Non-pigmented ciliary epithelial cell (primary cell): ENCODE results near the gene SLC39A11.

ENCODE experiments used
- DNase-seq: peaks from one replicate; pipeline ENCODE4 v3.0.0-alpha.2; 2010; ENCODE audit warnings: low read depth

The SLC39A11 gene

DNA sequence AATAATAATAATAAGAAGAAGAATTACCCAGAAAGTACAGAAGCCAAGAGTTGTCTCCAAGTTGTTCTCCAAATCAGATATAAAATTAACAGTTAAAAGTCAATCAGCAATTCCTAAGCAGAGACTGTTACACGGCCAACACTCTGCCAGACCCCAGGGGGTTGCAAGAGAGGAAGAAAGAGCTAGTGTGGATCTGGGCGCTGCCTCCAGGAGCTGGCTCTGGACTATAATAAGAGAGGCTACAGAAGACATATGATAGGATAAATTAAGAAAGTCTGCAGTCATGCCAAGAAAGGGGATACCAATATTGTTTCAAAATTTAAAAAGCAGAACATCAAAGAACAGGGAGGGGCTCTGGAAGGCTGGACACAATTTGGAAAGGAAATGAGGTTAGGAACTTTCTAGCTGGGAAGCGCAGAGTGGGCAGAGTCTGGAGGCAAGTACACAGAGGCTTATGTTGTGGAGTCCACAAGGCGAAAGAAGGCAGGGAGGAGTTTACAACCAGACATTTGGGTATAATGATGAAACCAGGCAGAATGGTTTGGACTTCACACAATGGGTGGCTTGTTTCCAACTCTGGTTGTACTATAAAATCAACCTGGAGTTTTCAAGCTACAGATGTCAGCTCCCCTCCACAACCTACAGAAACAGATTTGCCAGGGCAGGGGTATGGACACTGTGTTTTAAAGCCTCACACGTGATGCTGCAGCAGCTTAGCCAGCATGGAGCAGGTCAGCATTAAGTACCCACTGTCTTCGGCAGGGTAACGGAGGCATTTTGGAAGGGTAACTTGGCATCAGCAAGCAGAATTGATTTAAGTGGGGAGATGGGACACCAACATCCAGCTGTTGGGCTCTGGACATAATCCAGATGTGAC, 49.4 kb downstream of the SLC39A11 start:
- DNase-seq, result no peak

DNA sequence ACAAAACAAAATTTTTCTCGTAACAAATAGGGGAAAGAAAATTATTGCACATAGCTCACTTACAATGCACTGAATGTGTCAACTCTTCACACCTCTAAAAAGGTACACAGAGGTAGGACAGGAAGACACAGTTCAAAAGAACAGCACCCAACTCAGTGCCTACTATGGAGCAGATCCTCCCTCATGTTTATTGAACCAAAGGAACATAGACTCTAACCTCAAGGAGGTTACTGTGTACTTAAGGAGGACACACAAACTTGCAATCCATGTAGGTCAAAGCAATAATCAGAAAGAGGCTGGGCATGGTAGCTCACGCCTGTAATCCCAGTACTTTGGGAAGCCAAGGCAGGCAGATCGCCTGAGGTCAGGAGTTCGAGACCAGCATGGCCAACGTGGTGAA, 50.3 kb downstream of the SLC39A11 start:
- DNase-seq, result no peak

DNA sequence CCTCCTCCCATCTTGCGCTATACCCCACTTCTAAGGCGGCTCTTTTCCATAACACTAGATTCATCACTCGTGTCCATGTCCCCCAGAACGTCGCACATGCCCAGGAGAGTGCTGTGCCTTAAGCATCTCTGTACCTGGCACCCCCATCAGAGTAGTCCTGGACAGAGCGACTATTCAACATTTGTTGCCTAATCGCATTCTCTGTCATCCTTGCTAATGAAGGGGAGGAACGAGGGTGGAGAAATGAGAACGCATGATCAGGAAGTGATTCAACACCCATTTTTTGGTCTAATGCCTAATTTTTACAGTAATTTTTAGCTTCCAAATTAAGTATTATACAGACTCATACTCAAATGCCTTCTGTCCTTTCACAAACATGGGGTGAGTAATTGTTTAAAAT, 53.2 kb downstream of the SLC39A11 start:
- DNase-seq, result no peak

DNA sequence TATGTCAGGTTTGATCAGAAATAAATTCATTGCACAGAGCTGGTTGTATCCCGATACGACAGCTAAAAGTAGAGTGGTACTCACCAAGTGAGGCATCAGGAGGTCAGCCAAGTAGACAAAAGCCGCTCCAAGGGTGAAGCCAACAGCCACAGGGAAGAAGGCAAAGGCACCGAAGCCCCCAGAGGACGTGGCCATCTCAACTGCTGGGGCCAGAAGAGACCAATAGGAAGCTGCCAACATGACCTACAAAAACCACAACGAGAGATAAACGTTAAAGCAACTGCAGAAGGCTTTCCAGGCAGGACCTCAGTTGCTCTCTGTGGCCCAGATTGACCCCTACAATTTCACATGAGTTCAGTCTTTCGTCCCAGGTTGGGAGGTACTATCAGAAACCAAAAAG, 61.0 kb downstream of the SLC39A11 start:
- DNase-seq, result no peak

DNA sequence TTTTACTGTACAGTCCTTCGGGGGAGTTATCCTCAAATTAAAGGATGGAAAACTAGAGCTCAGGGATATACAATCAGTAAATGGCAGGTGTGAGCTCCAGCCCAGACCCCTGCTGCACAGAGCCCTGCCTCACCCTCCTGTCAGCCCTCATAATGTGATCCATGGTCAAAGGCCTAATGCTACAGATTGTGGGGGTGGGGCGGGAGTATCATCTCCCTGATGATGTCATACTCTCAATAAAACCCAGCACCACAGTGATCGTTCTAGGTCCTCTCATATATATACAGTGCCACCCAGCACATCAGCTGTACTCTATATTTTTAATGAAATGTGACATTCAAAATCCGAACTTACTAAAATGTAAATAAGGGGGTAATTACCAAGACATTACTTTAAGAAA, 61.5 kb downstream of the SLC39A11 start:
- no peak for DNase-seq

DNA sequence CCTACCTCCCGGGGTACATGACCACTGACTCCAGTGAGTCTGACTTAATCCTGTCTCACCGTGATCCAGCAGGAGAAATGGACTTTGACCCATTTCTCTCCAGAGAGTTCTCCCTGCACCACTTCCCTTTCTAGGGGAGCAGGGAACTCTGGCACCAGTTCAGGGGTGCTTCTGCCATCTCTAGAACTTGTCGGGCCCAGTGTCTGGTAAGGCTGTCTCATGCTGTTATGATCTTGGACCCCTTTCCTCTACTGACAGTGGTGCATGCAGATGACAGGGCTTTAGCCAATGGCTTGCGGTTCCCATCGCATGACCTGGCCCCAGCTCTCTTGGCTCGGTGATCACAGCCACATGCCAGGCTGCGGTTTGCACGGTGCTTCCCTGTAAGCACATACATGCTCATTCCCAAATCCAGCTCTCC, 62.0 kb downstream of the SLC39A11 start:
- no peak for DNase-seq

DNA sequence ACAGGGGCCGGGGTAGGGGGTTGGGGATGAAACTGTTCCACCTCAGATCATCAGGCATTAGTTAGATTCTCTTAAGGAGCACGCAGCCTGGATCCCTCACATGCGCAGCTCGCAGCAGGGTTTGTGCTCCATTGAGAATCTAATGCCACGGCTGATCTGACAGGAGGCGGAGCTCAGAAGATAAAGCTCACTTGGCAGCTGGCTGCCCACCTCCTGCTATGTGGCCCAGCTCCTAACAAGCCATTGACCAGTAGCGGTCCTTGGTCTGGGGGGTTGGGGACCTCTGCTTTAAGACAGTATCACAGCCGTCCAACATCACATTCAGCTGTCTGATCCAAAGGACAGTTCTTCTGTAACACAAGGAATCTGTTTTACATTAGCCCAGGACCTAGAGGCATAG, 62.5 kb downstream of the SLC39A11 start:
- DNase-seq, result no peak

DNA sequence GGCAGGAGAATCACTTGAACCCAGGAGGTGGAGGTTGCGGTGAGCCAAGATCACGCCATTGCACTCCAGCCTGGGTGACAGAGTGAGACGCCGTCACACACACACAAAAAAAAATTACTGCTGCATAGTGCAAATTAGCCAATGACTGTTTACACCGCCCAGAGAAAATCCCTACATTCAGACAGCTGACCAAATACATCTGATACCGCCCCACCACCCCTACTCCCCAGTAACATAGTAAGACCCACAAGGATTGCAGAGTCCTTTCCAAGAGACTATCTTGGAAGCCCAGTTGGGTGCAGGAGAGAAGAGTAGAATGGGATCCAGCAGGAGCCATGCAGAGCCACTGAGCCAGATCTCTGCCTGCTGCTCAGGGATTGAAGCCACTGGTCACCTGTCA, 63.5 kb downstream of the SLC39A11 start:
- DNase-seq, result no peak

DNA sequence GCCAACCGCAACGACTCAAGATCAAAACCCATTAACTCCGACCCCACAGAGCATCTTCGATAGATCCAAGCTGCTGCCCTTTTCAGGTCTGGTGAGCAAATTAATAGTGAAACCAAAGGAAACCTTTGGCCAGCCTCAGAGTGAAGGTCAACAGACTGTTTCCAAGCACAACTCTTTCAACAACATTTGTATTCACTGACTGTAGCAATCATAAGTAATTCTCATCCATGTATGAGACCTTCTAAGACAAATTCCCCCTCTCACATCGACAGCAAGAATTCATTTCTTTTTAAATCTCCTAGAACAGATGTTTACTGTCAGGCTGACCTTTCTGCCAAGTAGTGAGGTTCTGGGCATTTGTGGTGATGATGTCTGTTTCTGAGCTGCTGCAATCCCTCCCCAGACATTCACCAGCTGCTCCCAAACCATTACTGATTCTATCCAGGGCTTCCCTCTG, 64.2 kb downstream of the SLC39A11 start:
- DNase-seq, result no peak

DNA sequence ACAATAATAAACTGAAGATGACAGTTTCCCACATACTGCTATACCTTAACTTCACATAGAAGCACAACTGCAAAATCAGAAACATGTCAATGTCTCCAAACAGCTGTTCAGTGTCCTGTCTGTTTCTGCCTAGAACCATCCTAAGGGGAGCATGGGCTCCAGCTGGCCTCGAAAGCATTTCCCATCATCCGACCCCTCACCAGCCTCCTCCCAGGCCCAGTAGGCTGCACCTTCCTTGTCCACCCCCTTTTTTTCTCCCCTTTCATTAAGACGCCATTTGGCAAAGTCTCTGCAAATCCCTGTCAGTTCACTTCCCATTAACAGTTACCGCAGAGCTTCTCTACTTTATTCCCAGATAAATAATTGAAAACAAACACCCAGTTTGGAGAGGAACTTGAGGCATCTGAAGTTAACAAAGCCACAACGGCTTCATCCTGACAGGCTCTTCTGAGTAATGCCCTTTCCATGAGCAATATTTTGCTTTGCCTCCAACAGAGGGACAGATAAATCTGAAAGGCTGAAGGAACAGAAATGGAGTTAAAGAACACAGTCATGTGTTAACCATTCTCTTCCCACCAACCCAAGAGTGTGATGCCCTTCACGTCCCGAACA, 65.3 kb downstream of the SLC39A11 start:
- no peak for DNase-seq

DNA sequence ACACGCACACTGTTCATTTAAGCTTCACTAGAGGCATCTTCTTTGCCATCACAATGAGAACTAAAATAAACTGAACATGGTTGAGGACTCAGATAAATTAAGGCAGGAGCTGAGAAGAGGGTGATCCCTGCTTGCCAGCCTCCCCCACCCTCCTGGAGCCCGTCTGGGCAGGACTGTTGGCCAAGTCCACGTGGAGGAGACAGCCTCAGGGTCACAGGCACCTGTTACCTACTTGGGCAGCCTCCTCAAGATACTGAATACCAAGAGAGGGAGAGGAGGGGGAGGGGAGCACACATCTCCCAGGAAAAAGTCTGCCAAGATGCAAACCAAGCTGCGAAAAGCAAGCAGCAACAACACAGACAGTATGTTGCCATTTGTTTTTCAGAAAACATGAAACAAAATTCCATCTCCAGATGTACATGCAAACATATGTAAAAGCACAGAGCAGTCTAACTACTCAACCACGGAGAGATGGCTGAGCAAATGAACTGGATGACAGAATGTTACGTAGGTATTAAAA, 67.4 kb downstream of the SLC39A11 start:
- no peak for DNase-seq

DNA sequence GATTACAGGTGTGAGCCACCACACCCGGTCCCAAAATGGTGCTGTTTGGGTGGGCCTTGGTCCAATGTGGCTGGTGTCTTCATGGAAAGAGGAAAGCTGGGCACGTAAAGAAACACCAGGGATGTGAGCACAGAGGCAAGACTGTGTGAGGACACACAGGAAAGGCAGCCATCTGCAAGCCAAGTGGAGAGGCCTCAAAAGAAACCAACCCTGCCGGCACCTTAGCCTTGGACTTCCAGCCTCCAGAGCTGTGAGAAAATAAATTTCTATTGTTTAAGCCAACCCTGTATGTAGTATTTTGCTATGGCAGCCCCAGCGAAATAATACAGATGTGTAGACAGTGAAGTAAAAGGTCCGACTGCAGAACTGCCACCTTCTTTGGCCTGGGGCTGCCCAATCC, 68.7 kb downstream of the SLC39A11 start:
- DNase-seq, result no peak

DNA sequence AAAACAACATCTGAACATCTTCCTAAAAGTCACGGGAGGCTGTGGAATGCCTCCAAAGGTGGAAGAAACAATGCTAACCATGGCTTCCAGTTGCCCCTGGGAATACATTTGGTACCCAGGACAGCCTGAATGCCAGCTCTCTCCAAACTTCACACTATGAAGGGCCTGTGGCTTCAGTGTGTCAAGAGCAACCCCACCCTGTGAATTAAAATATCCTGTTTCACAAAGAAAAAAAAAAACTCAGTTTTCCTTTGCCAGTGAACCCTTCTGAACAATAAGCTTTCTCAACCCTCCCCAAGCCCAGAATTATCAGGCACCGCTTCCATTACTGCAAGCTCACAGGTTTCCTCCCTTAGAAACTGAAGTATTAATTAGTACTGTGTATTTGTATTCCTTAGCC, 69.8 kb downstream of the SLC39A11 start:
- DNase-seq, result no peak

DNA sequence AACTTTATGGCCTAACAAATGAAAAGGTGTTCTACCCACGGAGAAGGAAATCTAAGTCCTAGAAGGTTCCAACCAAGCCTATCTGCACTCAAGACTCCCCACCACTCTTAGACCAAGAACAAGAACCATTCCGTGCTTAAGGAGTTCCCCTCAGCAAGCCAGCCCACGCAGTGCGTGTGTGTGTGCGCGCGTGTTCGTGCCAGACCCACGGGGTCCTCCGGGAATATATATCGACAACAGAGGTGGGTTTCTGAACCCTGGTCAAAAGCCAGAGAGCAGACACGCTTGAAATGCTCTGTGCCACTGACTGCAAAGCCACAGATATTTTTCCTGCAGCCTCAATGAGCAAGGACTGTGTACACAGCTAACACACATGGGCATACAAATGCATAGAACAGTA, 70.7 kb downstream of the SLC39A11 start:
- no peak for DNase-seq

DNA sequence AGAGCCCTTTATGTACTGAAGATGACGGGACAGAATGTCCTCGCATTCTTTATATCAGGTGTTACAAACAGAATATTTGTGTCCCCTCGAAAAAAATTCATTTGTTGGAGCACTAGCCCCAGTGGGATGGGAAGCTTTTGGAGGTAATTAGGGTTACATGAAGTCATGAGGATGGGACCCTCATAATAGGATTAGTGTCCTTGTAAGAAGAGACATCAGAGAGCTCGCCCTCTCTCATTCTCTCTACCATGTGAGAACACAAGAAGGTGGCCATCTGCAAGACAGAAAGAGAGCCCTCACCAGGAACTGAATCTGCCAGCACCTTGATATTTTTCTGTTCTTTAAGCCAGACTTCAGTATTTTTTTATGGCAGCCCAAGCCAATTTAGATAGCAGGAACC, 72.4 kb downstream of the SLC39A11 start:
- DNase-seq, result no peak

DNA sequence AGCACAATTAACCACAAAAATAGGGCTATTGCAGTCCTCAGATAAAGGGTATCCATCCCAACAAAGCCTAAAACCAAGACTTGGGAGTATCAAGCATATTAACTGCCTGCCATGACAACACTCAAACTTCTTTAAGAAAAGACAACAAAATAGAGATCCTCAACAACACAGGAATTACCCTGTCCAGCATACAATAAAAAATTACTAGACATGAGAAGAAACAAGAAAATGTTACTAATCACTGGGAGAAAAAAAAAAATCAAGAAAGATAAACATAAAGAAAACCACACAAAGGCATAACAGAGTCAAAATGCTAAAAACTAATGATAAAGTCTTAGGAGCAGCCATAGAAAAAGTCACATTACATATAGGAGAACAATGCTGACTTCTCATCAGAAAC, 73.9 kb downstream of the SLC39A11 start:
- no peak for DNase-seq

DNA sequence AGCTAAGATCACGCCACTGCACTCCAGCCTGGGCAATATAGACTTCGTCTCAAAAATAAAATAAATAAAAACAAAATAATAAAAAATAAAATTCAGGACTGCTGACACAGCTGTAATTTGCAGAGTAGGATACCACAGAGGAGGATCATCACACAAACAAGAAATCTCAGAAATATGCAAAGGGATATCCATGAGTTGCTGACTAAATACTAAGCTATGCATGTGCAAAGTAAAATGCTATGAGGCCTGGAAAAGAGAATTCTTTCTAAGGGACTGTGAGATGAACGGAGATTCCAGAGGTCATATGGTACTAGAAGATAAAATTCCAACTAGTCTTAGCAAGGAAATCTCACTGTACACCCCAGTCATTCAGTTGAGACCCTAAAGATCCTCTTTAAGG, 74.8 kb downstream of the SLC39A11 start:
- peak; percentile 65 for DNase-seq

DNA sequence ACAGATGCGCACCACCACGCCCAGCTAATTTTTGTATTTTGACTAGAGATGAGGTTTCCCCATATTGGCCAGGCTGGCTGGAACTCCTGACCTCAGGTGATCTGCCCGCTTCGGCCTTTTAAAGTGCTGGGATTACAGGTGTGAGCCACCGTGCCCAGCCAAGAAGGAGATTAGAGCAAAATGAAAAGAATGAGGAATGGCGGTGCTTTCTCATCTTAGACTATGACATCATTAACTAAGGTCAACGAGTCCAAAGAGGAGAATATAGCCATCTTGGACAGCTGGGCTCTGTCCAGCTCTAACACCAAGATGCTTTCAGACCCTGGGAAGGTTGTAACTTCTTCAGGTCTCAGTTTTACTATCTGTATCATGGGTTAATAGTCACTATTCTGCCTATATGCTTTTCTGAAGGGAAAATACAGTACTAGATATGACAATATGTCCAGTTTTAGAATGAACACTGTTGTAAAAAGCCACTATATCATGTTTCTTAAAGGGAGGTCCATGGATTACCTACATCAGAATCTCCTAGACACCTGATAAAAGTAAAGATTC, 76.7 kb downstream of the SLC39A11 start:
- DNase-seq, result no peak

DNA sequence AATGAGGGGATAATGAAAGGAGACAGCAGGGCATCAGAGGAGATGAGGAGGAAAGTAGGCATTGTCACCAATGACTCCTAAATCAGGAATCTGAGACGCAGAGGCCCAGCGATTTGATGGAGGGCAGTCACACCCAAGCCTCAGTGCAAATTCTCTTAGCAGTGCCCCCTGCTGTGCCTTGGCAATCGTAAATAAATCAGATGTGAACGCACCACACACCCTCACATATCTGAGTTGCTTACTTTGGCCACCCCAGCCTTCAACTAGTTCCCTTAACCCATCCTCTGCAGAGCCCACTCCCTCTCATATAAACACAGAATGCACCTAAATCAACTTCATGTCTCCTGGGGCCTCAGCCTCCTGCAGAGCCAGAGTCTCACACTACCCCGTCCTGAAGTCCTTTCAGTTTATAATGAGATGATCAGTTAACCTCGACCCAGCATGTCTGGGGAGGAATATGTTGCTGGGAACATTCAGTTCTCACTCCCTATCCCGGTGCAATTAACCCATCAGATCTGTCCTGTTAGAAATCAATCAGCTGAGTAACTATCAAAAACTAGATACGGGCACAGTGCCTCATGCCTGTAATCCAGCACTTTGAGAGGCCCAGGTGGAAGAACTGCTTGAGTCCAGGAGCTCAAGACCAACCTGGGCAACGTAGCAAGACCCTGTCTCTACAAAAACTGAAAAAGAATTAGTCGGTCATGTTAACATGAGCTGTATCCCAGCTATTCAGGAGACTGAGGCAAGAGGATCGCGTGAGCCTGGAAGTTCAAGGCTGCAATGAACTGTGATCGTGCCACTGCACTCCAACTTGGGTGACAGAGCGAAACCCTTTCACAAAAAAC, 78.4 kb downstream of the SLC39A11 start:
- DNase-seq, result no peak

DNA sequence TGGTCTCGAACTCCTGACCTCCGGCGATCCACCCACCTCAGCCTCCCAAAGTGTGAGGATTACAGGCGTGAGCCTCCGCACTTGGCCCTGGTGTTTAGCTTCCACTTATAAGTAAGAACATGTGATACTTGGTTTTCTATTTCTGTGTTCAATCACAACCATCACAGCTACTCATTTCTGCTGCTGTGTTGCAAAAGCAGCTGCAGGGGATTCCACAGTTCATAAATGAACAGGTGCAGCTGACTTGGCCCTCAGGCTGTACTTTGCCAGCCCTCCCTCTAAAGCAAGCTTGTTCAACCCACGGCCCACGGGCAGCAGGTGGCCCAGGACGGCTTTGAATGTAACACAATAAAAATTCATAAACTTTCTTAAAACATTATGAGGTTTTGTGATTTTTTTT, 79.2 kb downstream of the SLC39A11 start:
- DNase-seq, result no peak

DNA sequence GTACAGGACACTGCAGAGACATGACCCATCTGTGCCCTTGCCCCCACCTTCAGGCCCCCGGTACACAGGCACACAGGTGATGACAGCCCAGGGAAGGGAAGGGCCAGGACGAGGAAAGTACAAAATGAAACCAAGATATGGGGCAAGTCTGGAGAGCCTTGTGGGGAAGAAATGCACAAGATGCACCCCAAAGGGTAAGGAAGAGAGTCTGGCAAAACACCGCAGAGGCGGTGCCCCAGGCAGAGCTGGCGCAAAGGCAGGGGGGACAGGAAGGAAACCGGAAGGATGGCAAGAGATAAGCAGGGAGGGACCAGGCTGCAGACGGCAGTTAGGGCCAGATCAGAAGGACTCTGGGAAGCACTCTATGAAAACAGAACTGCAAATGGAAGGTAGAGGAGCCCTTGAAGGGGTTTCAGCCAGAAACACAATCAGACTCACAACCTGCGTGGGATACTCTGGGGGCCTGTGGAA, 81.4 kb downstream of the SLC39A11 start:
- DNase-seq, result no peak

DNA sequence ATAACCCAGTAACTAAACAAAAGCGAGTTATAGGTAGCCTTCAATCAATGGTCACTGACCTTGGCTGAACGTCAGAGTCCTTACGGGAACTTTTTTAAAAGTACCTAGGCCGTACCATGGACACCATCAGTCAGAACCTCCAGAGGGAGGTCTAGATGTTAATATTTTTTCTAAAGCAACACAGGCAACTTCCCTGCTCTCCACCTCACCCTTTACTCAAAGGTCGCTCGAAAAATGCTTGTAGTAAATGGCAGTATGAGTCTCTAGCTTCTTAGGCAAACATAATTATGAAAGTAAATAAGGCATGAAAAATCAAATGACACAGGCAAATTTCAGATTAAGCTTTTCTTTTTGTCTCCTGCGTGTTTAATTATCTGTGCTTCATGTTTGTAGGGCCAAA, 82.1 kb downstream of the SLC39A11 start:
- DNase-seq, result no peak
